Loucy (cell line): Measurements from ENCODE around the gene PIGC.

Source experiments
- EZH2phosphoT487 ChIP-seq: fragments of 200-600 bp; IDR thresholded peaks from 2 replicates; pipeline ENCODE4 v1.6.1; 2018; ENCODE audit warnings: antibody characterized with exemption, mild to moderate bottlenecking, moderate library complexity, borderline replicate concordance
- TF ChIP-seq, protein P1 (sequence below): fragments of 200-600 bp; sonication (generic); conservative IDR thresholded peaks from 2 replicates; pipeline ENCODE4 v1.5.1; 2014; ENCODE audit warnings: mild to moderate bottlenecking, antibody characterized with exemption, low read length

GRCh38 chr1:172477741-172478140 is 33.9 kb upstream of the PIGC start:
- TF ChIP-seq, protein P1, sequence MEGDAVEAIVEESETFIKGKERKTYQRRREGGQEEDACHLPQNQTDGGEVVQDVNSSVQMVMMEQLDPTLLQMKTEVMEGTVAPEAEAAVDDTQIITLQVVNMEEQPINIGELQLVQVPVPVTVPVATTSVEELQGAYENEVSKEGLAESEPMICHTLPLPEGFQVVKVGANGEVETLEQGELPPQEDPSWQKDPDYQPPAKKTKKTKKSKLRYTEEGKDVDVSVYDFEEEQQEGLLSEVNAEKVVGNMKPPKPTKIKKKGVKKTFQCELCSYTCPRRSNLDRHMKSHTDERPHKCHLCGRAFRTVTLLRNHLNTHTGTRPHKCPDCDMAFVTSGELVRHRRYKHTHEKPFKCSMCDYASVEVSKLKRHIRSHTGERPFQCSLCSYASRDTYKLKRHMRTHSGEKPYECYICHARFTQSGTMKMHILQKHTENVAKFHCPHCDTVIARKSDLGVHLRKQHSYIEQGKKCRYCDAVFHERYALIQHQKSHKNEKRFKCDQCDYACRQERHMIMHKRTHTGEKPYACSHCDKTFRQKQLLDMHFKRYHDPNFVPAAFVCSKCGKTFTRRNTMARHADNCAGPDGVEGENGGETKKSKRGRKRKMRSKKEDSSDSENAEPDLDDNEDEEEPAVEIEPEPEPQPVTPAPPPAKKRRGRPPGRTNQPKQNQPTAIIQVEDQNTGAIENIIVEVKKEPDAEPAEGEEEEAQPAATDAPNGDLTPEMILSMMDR, result no peak
- no peak for TF ChIP-seq EZH2phosphoT487
